IMR-90 (cell line): ENCODE results near the gene TMEM260. TPM values are rescaled to one million over a fixed set of nuclear protein-coding genes. Genes with fewer than 3 reads are reported as not detected.
A peak's percentile ranks its signal among the peaks of the same experiment; 100 is the strongest.

Experiments used
- ATAC-seq: fragments of 200-7000 bp; cut with Tn5 transposase; 2 replicates; pipeline ENCODE4 v1.9.1; 2020; ENCODE audit warnings: low read depth, mild to moderate bottlenecking, moderate library complexity
- Bru-seq: library from RNA; stranded (reverse); fragments of 400-500 nt; gene quantifications from one replicate; lab custom pipeline; 2021; lab: Mats Ljungman, UMichigan
- BruChase-seq, 2 experiments: library from RNA; stranded (reverse); fragments of 400-500 nt; gene quantifications; one replicate each; lab custom pipeline; 2021; lab: Mats Ljungman, UMichigan
- BruUV-seq: library from RNA; stranded (reverse); fragments of 400-500 nt; replicated peaks from 2 replicates; lab custom pipeline; 2021; lab: Mats Ljungman, UMichigan
- CTCF ChIA-PET: fragments of 300-600 bp; formaldehyde crosslinking; extraction: SDS; loops from one replicate; lab custom pipeline; 2021; ENCODE audit warnings: antibody characterized with exemption; lab: Yijun Ruan, JAX
- POLR2A ChIA-PET: fragments of 300-600 bp; sonication (Branson Sonifier 250); formaldehyde crosslinking; loops from one replicate; lab custom pipeline; 2022; ENCODE audit warnings: antibody characterized with exemption; ENCODE audit not compliant: unreplicated experiment; lab: Charles Lee
- DNase-seq: peaks from one replicate; pipeline ENCODE4 v3.0.0; 2013
- H2AFZ ChIP-seq: replicated peaks from 2 replicates; pipeline ENCODE3; 2013; ENCODE audit warnings: low read length, mild to moderate bottlenecking; ENCODE audit not compliant: poor library complexity
- H2AK5ac ChIP-seq: 2 replicates; pipeline ENCODE4 v1.6.1; 2013; ENCODE audit warnings: low read depth, low read length, inconsistent platforms
- H2AK9ac ChIP-seq: replicated peaks from 2 replicates; pipeline ENCODE3; 2013; ENCODE audit warnings: mild to moderate bottlenecking, low read depth, low read length, moderate library complexity; ENCODE audit not compliant: poor library complexity
- H2BK120ac ChIP-seq: 2 replicates; pipeline ENCODE4 v1.6.1; 2013; ENCODE audit warnings: low read depth, low read length, inconsistent platforms
- H2BK15ac ChIP-seq: 3 replicates; pipeline ENCODE4 v1.6.1; 2013; ENCODE audit warnings: low read depth, low read length, inconsistent platforms
- H2BK20ac ChIP-seq: 2 replicates; pipeline ENCODE4 v1.6.1; 2013; ENCODE audit warnings: low read depth, mild to moderate bottlenecking, inconsistent platforms, low read length, moderate library complexity
- H2BK5ac ChIP-seq: 2 replicates; pipeline ENCODE4 v1.6.1; 2013; ENCODE audit warnings: mild to moderate bottlenecking, low read depth, low read length, inconsistent platforms; ENCODE audit not compliant: poor library complexity, severe bottlenecking
- H3K14ac ChIP-seq: replicated peaks from 2 replicates; pipeline ENCODE4 v1.6.1; 2013; ENCODE audit warnings: low read depth, low read length, inconsistent platforms
- H3K18ac ChIP-seq: 2 replicates; pipeline ENCODE4 v1.6.1; 2013; ENCODE audit warnings: low read depth, low read length, control low read depth
- H3K23ac ChIP-seq: 2 replicates; pipeline ENCODE4 v1.6.1; 2013; ENCODE audit warnings: low read depth, low read length, inconsistent platforms
- H3K27ac ChIP-seq: 2 replicates; pipeline ENCODE4 v1.5.1; 2013; ENCODE audit warnings: mild to moderate bottlenecking, control low read depth, low read length; ENCODE audit not compliant: insufficient read depth
- H3K27me3 ChIP-seq: 2 replicates; pipeline ENCODE4 v1.6.1; 2013; ENCODE audit warnings: low read length; ENCODE audit not compliant: control insufficient read depth, insufficient read depth
- H3K36me3 ChIP-seq: 2 replicates; pipeline ENCODE4 v1.6.1; 2013; ENCODE audit warnings: low read length, mixed read lengths; ENCODE audit not compliant: control insufficient read depth, insufficient read depth
- H3K4ac ChIP-seq: 2 replicates; pipeline ENCODE4 v1.6.1; 2013; ENCODE audit warnings: low read depth, low read length, inconsistent platforms
- H3K4me1 ChIP-seq: 2 replicates; pipeline ENCODE4 v1.6.1; 2013; ENCODE audit warnings: low read length, mixed read lengths; ENCODE audit not compliant: control insufficient read depth, insufficient read depth
- H3K4me2 ChIP-seq: 2 replicates; pipeline ENCODE4 v1.6.1; 2013; ENCODE audit warnings: low read depth, mild to moderate bottlenecking, control low read depth, low read length, moderate library complexity
- H3K4me3 ChIP-seq: 2 replicates; pipeline ENCODE4 v1.5.1; 2013; ENCODE audit warnings: low read depth, mild to moderate bottlenecking, control low read depth, low read length, moderate library complexity; ENCODE audit not compliant: insufficient read depth
- H3K56ac ChIP-seq: 2 replicates; pipeline ENCODE4 v1.6.1; 2013; ENCODE audit warnings: low read length, inconsistent platforms; ENCODE audit not compliant: insufficient read depth; ENCODE audit errors: extremely low read depth
- H3K79me1 ChIP-seq, 2 experiments: 2 replicates each; pipeline ENCODE4 v1.6.1; 2013; ENCODE audit warnings: low read length in 2 of 2, inconsistent platforms in 1 of 2, low read depth in 1 of 2
- H3K9ac ChIP-seq: 2 replicates; pipeline ENCODE4 v1.6.1; 2013; ENCODE audit warnings: low read depth, low read length, control low read depth
- H3K9me1 ChIP-seq: 2 replicates; pipeline ENCODE4 v1.6.1; 2013; ENCODE audit warnings: low read length, inconsistent platforms; ENCODE audit not compliant: insufficient read depth
- H3K9me3 ChIP-seq: 2 replicates; pipeline ENCODE4 v1.6.1; 2013; ENCODE audit warnings: low read length; ENCODE audit not compliant: control insufficient read depth, insufficient read depth
- H4K20me1 ChIP-seq: 2 replicates; pipeline ENCODE4 v1.6.1; 2013; ENCODE audit warnings: low read length, inconsistent platforms; ENCODE audit not compliant: insufficient read depth
- H4K5ac ChIP-seq: 2 replicates; pipeline ENCODE4 v1.6.1; 2013; ENCODE audit warnings: mild to moderate bottlenecking, low read depth, low read length, control low read depth
- H4K8ac ChIP-seq, 2 experiments: 2 replicates each; pipeline ENCODE4 v1.6.1; 2013; ENCODE audit warnings: low read depth in 2 of 2, low read length in 2 of 2, control low read depth in 1 of 2, inconsistent platforms in 1 of 2
- H4K91ac ChIP-seq: 2 replicates; pipeline ENCODE4 v1.6.1; 2013; ENCODE audit warnings: low read depth, low read length, inconsistent platforms; ENCODE audit not compliant: insufficient read depth
- BHLHE40 ChIP-seq: fragments of 150-350 bp; IDR thresholded peaks from 2 replicates; pipeline ENCODE4 v1.6.1; 2016; ENCODE audit warnings: mild to moderate bottlenecking, low read depth, low read length
- CEBPB ChIP-seq: IDR thresholded peaks from 2 replicates; pipeline ENCODE4 v1.6.1; 2012; ENCODE audit warnings: low read depth, low read length, improper control_type of control experiment
- CHD1 ChIP-seq: IDR thresholded peaks from 2 replicates; pipeline ENCODE4 v1.6.1; 2012; ENCODE audit warnings: low read depth, low read length, improper control_type of control experiment
- CTCF ChIP-seq: conservative IDR thresholded peaks from 2 replicates; pipeline ENCODE4 v1.5.1; 2012; ENCODE audit warnings: mild to moderate bottlenecking, low read depth, low read length, improper control_type of control experiment
- ELK1 ChIP-seq: fragments of 150-350 bp; IDR thresholded peaks from 2 replicates; pipeline ENCODE4 v1.6.1; 2016; ENCODE audit warnings: low read depth, mild to moderate bottlenecking, low read length, moderate library complexity, borderline replicate concordance
- MAZ ChIP-seq: IDR thresholded peaks from 2 replicates; pipeline ENCODE4 v1.6.1; 2012; ENCODE audit warnings: low read depth, mild to moderate bottlenecking, low read length, improper control_type of control experiment, moderate library complexity, borderline replicate concordance
- MXI1 ChIP-seq: IDR thresholded peaks from 2 replicates; pipeline ENCODE4 v1.6.1; 2012; ENCODE audit warnings: low read depth, mild to moderate bottlenecking, low read length, moderate library complexity, borderline replicate concordance
- NFE2L2 ChIP-seq: fragments of 150-350 bp; IDR thresholded peaks from 2 replicates; pipeline ENCODE4 v1.6.1; 2016; ENCODE audit warnings: low read depth, mild to moderate bottlenecking, low read length
- POLR2A ChIP-seq: IDR thresholded peaks from 2 replicates; pipeline ENCODE4 v1.6.1; 2012; ENCODE audit warnings: mild to moderate bottlenecking, low read depth, low read length
- RCOR1 ChIP-seq: IDR thresholded peaks from 2 replicates; pipeline ENCODE4 v1.6.1; 2012; ENCODE audit warnings: mild to moderate bottlenecking, low read length, improper control_type of control experiment; ENCODE audit not compliant: insufficient replicate concordance
- RFX5 ChIP-seq: IDR thresholded peaks from 2 replicates; pipeline ENCODE4 v1.8.0; 2012; ENCODE audit warnings: low read depth, mild to moderate bottlenecking, low read length, moderate library complexity
- SMC3 ChIP-seq: fragments of 150-350 bp; IDR thresholded peaks from 2 replicates; pipeline ENCODE4 v1.6.1; 2016; ENCODE audit warnings: low read depth, mild to moderate bottlenecking, antibody characterized with exemption, low read length, moderate library complexity
- WGBS, 2 experiments: methylation state at CpG; one replicate each; pipeline versions ENCODE4 v1.1.5 to v1.1.7; 2013; ENCODE audit warnings: missing lambda C conversion rate in 2 of 2; ENCODE audit not compliant: insufficient read length in 1 of 2; ENCODE audit errors: extremely low coverage in 2 of 2; 5-methylcytosine and 5-hydroxymethylcytosine counted together
- dilution Hi-C: fragments of 300-500 bp; cut with HindIII; formaldehyde crosslinking; loops from one replicate; pipeline ENCODE4 v1.14.3; 2018; ENCODE audit warnings: low sequenced_read_pairs; ENCODE audit not compliant: unreplicated experiment
- in situ Hi-C: fragments of 300-500 bp; cut with MboI; formaldehyde crosslinking; loops from 3 replicates; pipeline ENCODE4 v1.14.3; 2019; ENCODE audit warnings: low sequenced_read_pairs, inconsistent platforms, mixed read lengths
- intact Hi-C: fragments of 100-400 bp; cut with micrococcal nuclease; formaldehyde crosslinking; loops from 2 replicates; pipeline ENCODE4 v1.10.0; 2022
- long read RNA-seq: library from polyadenylated mRNA; unstranded; transcript quantifications from one replicate; pipeline ENCODE4 v2.0.0, GENCODE V29; 2021; ENCODE audit not compliant: unreplicated experiment
- polyA plus RNA-seq, 3 experiments: library from polyadenylated mRNA; depleted of rRNA; stranded (reverse); fragments of >200 nt; gene quantifications; 2 replicates each; pipeline ENCODE4 v1.2.3, GENCODE V29; 2012; ENCODE audit warnings: low replicate concordance in 1 of 3
- total RNA-seq: library from RNA; depleted of rRNA; stranded (reverse); fragments of >200 nt; gene quantifications from 2 replicates; pipeline ENCODE4 v1.2.3, GENCODE V29; 2012; rRNA removed

Gene TMEM260
- total RNA-seq: 11.5 and 13.3 TPM in 2 replicates
- polyA plus RNA-seq (2012; rRNA removed): 4.2 and 6.4 TPM in 2 replicates
- 5.2 and 6.5 TPM in 2 replicates for polyA plus RNA-seq (2012; cell fraction: cytosol; rRNA removed)
- polyA plus RNA-seq (2012; cell fraction: nucleus; rRNA removed; ENCODE audit: low replicate concordance): 14.6 and 15.7 TPM in 2 replicates
- percentile 71 among the genes with signal in this experiment for Bru-seq, nascent RNA
- percentile 61 among the genes with signal in this experiment for BruChase-seq, experiment 1, labeled RNA remaining after a 6-hour chase
- BruChase-seq, experiment 2, labeled RNA remaining after a 2-hour chase: percentile 68 among the genes with signal in this experiment
- long read RNA-seq, full-length matches to known transcripts: 14 of 24 reads
- long read RNA-seq, partial matches to known transcripts: 6 of 24 reads
- long read RNA-seq, other reads (novel, unspliced or antisense): 4 of 24 reads

DNA sequence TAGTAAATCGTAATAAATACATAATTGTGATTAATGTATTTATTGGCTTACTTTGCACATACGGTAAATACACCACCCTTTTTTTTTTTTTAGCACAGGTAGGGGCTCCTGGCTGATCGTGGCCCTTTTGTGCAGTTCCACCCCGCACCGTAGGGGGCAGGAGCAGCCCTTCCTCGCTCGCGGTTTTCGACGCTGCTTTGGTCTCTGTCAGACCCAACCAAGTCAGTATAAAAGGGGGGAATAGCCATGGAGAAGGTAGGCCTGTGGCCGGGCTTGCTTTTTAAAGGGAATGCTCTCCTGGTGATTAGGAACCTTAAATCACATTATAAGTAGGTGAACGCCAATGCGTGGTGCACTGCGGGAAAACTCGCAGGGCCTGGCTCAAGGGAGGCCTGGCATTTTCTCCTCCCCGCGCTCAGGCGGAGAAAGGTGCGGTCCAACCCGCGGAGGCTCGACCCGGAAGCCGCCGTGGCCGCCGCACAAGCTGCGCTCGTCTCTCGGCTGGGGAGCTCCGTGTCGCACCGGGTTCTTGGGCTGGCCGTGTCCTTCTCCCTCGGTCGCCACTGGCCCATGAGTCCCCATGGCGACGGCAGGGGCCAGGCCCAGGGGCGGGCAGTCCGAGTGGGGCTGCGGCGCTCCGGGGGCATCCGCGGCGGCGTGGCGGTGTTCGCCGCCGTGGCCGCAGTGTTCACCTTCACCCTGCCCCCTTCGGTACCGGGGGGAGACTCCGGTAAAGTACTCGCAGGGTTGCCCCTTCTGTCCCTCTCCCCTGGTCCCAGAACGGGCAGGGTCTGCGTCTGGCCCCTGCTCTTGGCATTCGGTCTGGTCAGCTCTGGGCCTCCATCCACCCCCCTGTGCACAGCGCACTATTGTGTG lies at the start of gene TMEM260:
TMEM260 (plus strand) TSS at position 454 of the 876 bp plus-strand sequence; CDS start at position 571, 117 bp downstream.
- Histone ChIP-seq H3K4me2 (peak within 1 kb of the TSS; percentile 84), H4K5ac (peak within 1 kb of the TSS; percentile 95), H3K9ac (peak within 1 kb of the TSS; percentile 98), H2BK15ac (peak within 1 kb of the TSS; percentile 97; the same call in 2 of the 3 replicates), H3K27ac (peak within 1 kb of the TSS; percentile 94), H3K9me1 (peaks cover 6% of the 10 kb centered on the region), H2AK9ac (peak within 1 kb of the TSS; percentile 86), H3K23ac (peak within 1 kb of the TSS; percentile 98), H3K14ac (peak within 1 kb of the TSS; percentile 97), H2BK20ac (peak within 1 kb of the TSS; percentile 99), H3K36me3 (no peaks in the 10 kb centered on the region), H2BK120ac (peak within 1 kb of the TSS; percentile 100), H3K79me1 (peaks cover 34% of the 10 kb centered on the region in 2 experiments), H3K9me3 (no peaks in the 10 kb centered on the region), H2BK5ac (peak within 1 kb of the TSS; percentile 88), H3K4me3 (peak within 1 kb of the TSS; percentile 94), H3K18ac (peak within 1 kb of the TSS; percentile 96), H3K27me3 (no peaks in the 10 kb centered on the region; the same call in 1 of the 2 replicates), H4K91ac (peak within 1 kb of the TSS; percentile 99), H2AFZ (peak within 1 kb of the TSS; percentile 97), H4K8ac (peak within 1 kb of the TSS; percentile 87 to 96), H3K4me1 (no peaks in the 10 kb centered on the region), H4K20me1 (peaks cover 17% of the 10 kb centered on the region; the same call in 1 of the 2 replicates), H3K56ac (peak within 1 kb of the TSS; percentile 99), H2AK5ac (no peak within 1 kb of the TSS), H3K4ac (peak within 1 kb of the TSS; percentile 98)
- DNase-seq (peak; percentile 84), ATAC-seq (peak; percentile 99)
- CTCF ChIA-PET: interaction anchor here (0.5 to 2.5 kb wide), 2 partner anchors 10 to 637 kb away, joined by 3 to 12 read pairs; no protein-coding TSS in a partner anchor
- POLR2A ChIA-PET: no interaction called here
- in situ Hi-C loops (no loop called here), intact Hi-C loops (no loop called here), dilution Hi-C loops (no loop called here)
- 0% methylated on average over 11 of the region's 60 CpGs; no CpG with 5 or more reads in 1 of the 2 experiments for WGBS, 2 experiments
- TSS peak; percentile 57 for BruUV-seq
- no peak for TF ChIP-seq SMC3
- peak; percentile 88 for TF ChIP-seq POLR2A
- no peak for TF ChIP-seq ELK1
- peak; percentile 81 for TF ChIP-seq CTCF
- no peak for TF ChIP-seq MXI1
- peak; percentile 98 for TF ChIP-seq BHLHE40
- no peak for TF ChIP-seq RCOR1
- TF ChIP-seq CEBPB: no peak
- peak; percentile 98; the same call in 1 of the 2 replicates for TF ChIP-seq CHD1
- no peak for TF ChIP-seq RFX5
- no peak for TF ChIP-seq NFE2L2
- no peak; the same call in 1 of the 2 replicates for TF ChIP-seq MAZ
